K562 (cell line): ENCODE results near the gene HTR1D. TPM values are rescaled to one million over a fixed set of nuclear protein-coding genes. Genes with fewer than 3 reads are reported as not detected.

Experiments used
- CREB3 ChIP-seq: fragments of 450-650 bp; conservative IDR thresholded peaks from 2 replicates; pipeline ENCODE4 v1.6.1; 2016; ENCODE audit warnings: missing genetic modification characterization, low read depth, mild to moderate bottlenecking, missing compliant biosample characterization, moderate library complexity
- HDGF ChIP-seq: fragments of 450-650 bp; IDR thresholded peaks from 2 replicates; pipeline ENCODE4 v1.6.1; 2016
- HIVEP1 ChIP-seq: fragments of 250-450 bp; sonication (Bioruptor Pico); IDR thresholded peaks from 2 replicates; pipeline ENCODE4 v1.4.0; 2020; ENCODE audit warnings: mild to moderate bottlenecking
- JUN ChIP-seq, 2 experiments: sonication (generic) in 1 of 2; formaldehyde crosslinking in 1 of 2; IDR thresholded peaks; 2 replicates each; pipeline versions ENCODE4 v1.6.1 to v1.8.0; 2012 to 2022; ENCODE audit warnings: borderline replicate concordance in 2 of 2, mild to moderate bottlenecking in 2 of 2, improper control_type of control experiment in 1 of 2, low read depth in 1 of 2, low read length in 1 of 2, missing genetic modification reagents in 1 of 2
- NFRKB ChIP-seq: fragments of 450-650 bp; IDR thresholded peaks from 2 replicates; pipeline ENCODE4 v1.6.1; 2016; ENCODE audit warnings: low read depth
- POLR2A ChIP-seq: fragments of 450-650 bp; conservative IDR thresholded peaks from 2 replicates; pipeline ENCODE4 v1.6.1; 2016
- SOX6 ChIP-seq: fragments of 450-650 bp; IDR thresholded peaks from 2 replicates; pipeline ENCODE4 v1.6.1; 2014; ENCODE audit warnings: mild to moderate bottlenecking
- STAT5A ChIP-seq: IDR thresholded peaks from 2 replicates; pipeline ENCODE4 v1.6.1; 2012; ENCODE audit warnings: low read length, inconsistent platforms, borderline replicate concordance
- polyA plus RNA-seq, 8 experiments: library from polyadenylated mRNA; depleted of rRNA in 4 of 8; stranded (reverse) in 5 of 8; unstranded in 3 of 8; fragments of >200 nt; fragmentation: Nextera tagmentation in 2 of 8; fragmentation: Illumina TruSeq in 1 of 8; extraction: Ambion mirVana in 2 of 8; extraction: Trizol in 1 of 8; gene quantifications; 2 replicates each; pipeline versions ENCODE4 v1.2.1 to v1.2.3, GENCODE V29; 2011 to 2014; ENCODE audit warnings: inconsistent platforms in 1 of 8, missing spikeins in 1 of 8
- total RNA-seq, 7 experiments: library from RNA; depleted of rRNA in 6 of 7; stranded (reverse); fragments of >200 nt in 6 of 7; fragmentation: Illumina TruSeq in 2 of 7; extraction: Trizol in 2 of 7; gene quantifications; 2 replicates each; pipeline versions ENCODE4 v1.2.1 to v1.2.3, GENCODE V29; 2011 to 2021; ENCODE audit warnings: low replicate concordance in 1 of 7
- TF ChIP-seq, protein P1 (sequence below): fragments of 200-600 bp; sonication (generic); IDR thresholded peaks from one replicate; pipeline ENCODE4 v1.6.1; 2012; ENCODE audit warnings: mild to moderate bottlenecking, low read depth, low read length, inconsistent platforms

HTR1D gene
- total and polyA plus RNA-seq, 9 of the 15 experiments (the other 6 are each of a cell fraction or from before 2014, with no cell fraction given), result 0.03 to 0.09 (median 0.04) TPM; not detected in 4

DNA sequence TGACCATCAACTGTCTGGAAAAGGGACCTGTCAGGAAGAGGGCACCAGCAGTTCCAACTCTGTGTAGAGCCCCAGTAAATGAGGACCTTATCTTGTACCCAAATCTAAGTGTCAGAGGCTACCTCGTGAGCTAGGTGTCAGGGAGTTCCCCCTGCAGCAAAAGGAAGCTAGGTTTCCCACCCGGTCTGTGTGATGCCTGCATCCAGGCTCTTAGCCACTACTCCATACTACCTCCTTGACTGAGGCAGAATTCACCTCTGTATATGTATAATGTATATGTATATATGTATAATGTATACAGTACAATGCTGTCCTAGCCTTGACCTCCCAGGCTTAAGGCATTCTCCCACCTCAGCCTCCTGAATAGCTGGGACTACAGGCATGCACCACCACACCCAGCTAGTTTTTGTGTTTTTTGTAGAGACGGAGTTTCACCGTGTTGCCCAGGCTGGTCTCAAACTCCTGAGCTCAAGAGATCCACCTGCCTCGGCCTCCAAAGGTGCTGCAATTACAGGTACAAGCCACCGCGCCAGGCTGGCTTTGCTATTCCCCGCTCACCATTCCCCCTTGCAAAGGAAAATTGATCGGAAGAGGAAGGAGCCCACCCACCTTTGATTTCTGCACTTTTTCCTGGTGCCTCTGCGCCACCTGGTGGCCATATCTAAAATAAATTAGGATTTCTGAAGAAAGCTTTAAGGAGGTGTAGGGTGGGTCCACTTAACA lies 32.9 kb downstream of the HTR1D start (continued):
- no peak for TF ChIP-seq CREB3 (tag)
- TF ChIP-seq NFRKB, result no peak
- TF ChIP-seq JUN (IDR thresholded peaks at IDR 0.05; ENCODE audit: borderline replicate concordance, low read depth, low read length), result no peak
- TF ChIP-seq JUN (CRISPR knock-in tag; IDR thresholded peaks at IDR 0.05; ENCODE audit: borderline replicate concordance), result no peak
- no peak for TF ChIP-seq HDGF
- TF ChIP-seq, protein P1, sequence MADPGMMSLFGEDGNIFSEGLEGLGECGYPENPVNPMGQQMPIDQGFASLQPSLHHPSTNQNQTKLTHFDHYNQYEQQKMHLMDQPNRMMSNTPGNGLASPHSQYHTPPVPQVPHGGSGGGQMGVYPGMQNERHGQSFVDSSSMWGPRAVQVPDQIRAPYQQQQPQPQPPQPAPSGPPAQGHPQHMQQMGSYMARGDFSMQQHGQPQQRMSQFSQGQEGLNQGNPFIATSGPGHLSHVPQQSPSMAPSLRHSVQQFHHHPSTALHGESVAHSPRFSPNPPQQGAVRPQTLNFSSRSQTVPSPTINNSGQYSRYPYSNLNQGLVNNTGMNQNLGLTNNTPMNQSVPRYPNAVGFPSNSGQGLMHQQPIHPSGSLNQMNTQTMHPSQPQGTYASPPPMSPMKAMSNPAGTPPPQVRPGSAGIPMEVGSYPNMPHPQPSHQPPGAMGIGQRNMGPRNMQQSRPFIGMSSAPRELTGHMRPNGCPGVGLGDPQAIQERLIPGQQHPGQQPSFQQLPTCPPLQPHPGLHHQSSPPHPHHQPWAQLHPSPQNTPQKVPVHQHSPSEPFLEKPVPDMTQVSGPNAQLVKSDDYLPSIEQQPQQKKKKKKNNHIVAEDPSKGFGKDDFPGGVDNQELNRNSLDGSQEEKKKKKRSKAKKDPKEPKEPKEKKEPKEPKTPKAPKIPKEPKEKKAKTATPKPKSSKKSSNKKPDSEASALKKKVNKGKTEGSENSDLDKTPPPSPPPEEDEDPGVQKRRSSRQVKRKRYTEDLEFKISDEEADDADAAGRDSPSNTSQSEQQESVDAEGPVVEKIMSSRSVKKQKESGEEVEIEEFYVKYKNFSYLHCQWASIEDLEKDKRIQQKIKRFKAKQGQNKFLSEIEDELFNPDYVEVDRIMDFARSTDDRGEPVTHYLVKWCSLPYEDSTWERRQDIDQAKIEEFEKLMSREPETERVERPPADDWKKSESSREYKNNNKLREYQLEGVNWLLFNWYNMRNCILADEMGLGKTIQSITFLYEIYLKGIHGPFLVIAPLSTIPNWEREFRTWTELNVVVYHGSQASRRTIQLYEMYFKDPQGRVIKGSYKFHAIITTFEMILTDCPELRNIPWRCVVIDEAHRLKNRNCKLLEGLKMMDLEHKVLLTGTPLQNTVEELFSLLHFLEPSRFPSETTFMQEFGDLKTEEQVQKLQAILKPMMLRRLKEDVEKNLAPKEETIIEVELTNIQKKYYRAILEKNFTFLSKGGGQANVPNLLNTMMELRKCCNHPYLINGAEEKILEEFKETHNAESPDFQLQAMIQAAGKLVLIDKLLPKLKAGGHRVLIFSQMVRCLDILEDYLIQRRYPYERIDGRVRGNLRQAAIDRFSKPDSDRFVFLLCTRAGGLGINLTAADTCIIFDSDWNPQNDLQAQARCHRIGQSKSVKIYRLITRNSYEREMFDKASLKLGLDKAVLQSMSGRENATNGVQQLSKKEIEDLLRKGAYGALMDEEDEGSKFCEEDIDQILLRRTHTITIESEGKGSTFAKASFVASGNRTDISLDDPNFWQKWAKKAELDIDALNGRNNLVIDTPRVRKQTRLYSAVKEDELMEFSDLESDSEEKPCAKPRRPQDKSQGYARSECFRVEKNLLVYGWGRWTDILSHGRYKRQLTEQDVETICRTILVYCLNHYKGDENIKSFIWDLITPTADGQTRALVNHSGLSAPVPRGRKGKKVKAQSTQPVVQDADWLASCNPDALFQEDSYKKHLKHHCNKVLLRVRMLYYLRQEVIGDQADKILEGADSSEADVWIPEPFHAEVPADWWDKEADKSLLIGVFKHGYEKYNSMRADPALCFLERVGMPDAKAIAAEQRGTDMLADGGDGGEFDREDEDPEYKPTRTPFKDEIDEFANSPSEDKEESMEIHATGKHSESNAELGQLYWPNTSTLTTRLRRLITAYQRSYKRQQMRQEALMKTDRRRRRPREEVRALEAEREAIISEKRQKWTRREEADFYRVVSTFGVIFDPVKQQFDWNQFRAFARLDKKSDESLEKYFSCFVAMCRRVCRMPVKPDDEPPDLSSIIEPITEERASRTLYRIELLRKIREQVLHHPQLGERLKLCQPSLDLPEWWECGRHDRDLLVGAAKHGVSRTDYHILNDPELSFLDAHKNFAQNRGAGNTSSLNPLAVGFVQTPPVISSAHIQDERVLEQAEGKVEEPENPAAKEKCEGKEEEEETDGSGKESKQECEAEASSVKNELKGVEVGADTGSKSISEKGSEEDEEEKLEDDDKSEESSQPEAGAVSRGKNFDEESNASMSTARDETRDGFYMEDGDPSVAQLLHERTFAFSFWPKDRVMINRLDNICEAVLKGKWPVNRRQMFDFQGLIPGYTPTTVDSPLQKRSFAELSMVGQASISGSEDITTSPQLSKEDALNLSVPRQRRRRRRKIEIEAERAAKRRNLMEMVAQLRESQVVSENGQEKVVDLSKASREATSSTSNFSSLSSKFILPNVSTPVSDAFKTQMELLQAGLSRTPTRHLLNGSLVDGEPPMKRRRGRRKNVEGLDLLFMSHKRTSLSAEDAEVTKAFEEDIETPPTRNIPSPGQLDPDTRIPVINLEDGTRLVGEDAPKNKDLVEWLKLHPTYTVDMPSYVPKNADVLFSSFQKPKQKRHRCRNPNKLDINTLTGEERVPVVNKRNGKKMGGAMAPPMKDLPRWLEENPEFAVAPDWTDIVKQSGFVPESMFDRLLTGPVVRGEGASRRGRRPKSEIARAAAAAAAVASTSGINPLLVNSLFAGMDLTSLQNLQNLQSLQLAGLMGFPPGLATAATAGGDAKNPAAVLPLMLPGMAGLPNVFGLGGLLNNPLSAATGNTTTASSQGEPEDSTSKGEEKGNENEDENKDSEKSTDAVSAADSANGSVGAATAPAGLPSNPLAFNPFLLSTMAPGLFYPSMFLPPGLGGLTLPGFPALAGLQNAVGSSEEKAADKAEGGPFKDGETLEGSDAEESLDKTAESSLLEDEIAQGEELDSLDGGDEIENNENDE, result no peak
- no peak for TF ChIP-seq HIVEP1 (CRISPR knock-in tag)
- TF ChIP-seq POLR2A, result no peak
- no peak; the same call in 1 of the 2 replicates for TF ChIP-seq SOX6
- no peak for TF ChIP-seq STAT5A
